Measurements from ENCODE around the gene ZNF683. TPM values are rescaled to one million over a fixed set of nuclear protein-coding genes. Genes with fewer than 3 reads are reported as not detected.

ZNF683 gene
- total RNA-seq, 2 donors from 2014 or later = not detected

GRCh38 chr1:26317612-26318337 is 54.8 kb downstream of the ZNF683 start, which contains the start of gene CD52:
TSS of gene CD52 (plus strand) at chr1:26317958. CDS start at chr1:26318018, 60 bp downstream.
- Mint-ChIP-seq H3K27me3 (ENCODE audit: insufficient read depth) (peaks cover 4% of the 10 kb centered on the region), H3K36me3 (ENCODE audit: low read depth) (peaks cover 5% of the 10 kb centered on the region), H3K4me3 (peak within 1 kb of the TSS; percentile 4), H3K4me1 (peaks cover 26% of the 10 kb centered on the region), H3K27ac (peak within 1 kb of the TSS; percentile 59), H3K9me3 (no peaks in the 10 kb centered on the region)
- 71 to 77% methylated on average over 9 to 12 of the region's 12 CpGs for WGBS, 2 experiments (ENCODE audit: insufficient coverage in 1 of 2, insufficient read length in 1 of 2)
- Histone ChIP-seq H3K9ac (ENCODE audit: extremely low read depth, low read length, poor library complexity, severe bottlenecking) (no peak within 1 kb of the TSS), H3K4me1 (ENCODE audit: control insufficient read depth, insufficient read depth, low read length) (no peaks in the 10 kb centered on the region), H3K27me3 (ENCODE audit: control insufficient read depth, insufficient read depth, low read length, poor library complexity, severe bottlenecking) (no peaks in the 10 kb centered on the region), H3K36me3 (ENCODE audit: control insufficient read depth, insufficient read depth, low read length) (no peaks in the 10 kb centered on the region), H3K27ac (ENCODE audit: low read depth, low read length) (no peak within 1 kb of the TSS), H3K4me3 (ENCODE audit: low read length) (no peak within 1 kb of the TSS), H3K9me3 (ENCODE audit: control insufficient read depth, low read length) (no peaks in the 10 kb centered on the region)
- TF ChIP-seq, protein P1, sequence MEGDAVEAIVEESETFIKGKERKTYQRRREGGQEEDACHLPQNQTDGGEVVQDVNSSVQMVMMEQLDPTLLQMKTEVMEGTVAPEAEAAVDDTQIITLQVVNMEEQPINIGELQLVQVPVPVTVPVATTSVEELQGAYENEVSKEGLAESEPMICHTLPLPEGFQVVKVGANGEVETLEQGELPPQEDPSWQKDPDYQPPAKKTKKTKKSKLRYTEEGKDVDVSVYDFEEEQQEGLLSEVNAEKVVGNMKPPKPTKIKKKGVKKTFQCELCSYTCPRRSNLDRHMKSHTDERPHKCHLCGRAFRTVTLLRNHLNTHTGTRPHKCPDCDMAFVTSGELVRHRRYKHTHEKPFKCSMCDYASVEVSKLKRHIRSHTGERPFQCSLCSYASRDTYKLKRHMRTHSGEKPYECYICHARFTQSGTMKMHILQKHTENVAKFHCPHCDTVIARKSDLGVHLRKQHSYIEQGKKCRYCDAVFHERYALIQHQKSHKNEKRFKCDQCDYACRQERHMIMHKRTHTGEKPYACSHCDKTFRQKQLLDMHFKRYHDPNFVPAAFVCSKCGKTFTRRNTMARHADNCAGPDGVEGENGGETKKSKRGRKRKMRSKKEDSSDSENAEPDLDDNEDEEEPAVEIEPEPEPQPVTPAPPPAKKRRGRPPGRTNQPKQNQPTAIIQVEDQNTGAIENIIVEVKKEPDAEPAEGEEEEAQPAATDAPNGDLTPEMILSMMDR (conservative IDR thresholded peaks at IDR 0.05) = no peak
- DNase-seq = peak; percentile 82

DNA sequence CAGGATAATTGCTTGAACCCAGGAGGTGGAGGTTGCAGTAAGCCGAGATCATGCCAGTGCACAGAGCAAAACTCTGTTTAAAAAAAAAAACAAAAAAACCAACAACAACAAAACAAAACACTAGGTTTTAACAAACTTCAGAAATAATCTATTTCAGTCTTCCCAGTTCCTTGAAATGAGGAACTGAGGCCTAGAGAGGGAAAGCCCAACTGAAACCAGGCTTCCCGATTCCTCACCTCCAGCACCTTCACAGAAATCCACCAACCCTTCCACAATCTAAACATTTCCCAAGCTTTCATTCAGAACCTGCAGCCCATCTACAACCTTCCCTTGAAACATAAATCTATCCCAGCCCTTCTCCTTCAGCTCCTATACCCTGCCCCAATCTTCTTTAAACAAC is 55.4 kb downstream of the ZNF683 start:
- Mint-ChIP-seq H3K36me3 (ENCODE audit: low read depth) (peaks cover 3% of the 10 kb centered on the region), H3K27ac (peak overlapping the region; percentile 59), H3K4me3 (peak overlapping the region; percentile 4), H3K9me3 (no peaks in the 10 kb centered on the region), H3K4me1 (peaks cover 23% of the 10 kb centered on the region), H3K27me3 (ENCODE audit: insufficient read depth) (peaks cover 4% of the 10 kb centered on the region)
- no peak for DNase-seq
- Histone ChIP-seq H3K9ac (ENCODE audit: extremely low read depth, low read length, poor library complexity, severe bottlenecking) (no peak overlapping the region), H3K4me1 (ENCODE audit: control insufficient read depth, insufficient read depth, low read length) (no peaks in the 10 kb centered on the region), H3K27me3 (ENCODE audit: control insufficient read depth, insufficient read depth, low read length, poor library complexity, severe bottlenecking) (no peaks in the 10 kb centered on the region), H3K27ac (ENCODE audit: low read depth, low read length) (no peak overlapping the region), H3K9me3 (ENCODE audit: control insufficient read depth, low read length) (no peaks in the 10 kb centered on the region), H3K36me3 (ENCODE audit: control insufficient read depth, insufficient read depth, low read length) (no peaks in the 10 kb centered on the region), H3K4me3 (ENCODE audit: low read length) (no peak overlapping the region)
- TF ChIP-seq, protein P1 (conservative IDR thresholded peaks at IDR 0.05) = no peak
- 90% methylated on average over 2 of the region's 2 CpGs; no CpG with 5 or more reads in 1 of the 2 experiments for WGBS, 2 experiments (ENCODE audit: insufficient coverage in 1 of 2, insufficient read length in 1 of 2)

DNA sequence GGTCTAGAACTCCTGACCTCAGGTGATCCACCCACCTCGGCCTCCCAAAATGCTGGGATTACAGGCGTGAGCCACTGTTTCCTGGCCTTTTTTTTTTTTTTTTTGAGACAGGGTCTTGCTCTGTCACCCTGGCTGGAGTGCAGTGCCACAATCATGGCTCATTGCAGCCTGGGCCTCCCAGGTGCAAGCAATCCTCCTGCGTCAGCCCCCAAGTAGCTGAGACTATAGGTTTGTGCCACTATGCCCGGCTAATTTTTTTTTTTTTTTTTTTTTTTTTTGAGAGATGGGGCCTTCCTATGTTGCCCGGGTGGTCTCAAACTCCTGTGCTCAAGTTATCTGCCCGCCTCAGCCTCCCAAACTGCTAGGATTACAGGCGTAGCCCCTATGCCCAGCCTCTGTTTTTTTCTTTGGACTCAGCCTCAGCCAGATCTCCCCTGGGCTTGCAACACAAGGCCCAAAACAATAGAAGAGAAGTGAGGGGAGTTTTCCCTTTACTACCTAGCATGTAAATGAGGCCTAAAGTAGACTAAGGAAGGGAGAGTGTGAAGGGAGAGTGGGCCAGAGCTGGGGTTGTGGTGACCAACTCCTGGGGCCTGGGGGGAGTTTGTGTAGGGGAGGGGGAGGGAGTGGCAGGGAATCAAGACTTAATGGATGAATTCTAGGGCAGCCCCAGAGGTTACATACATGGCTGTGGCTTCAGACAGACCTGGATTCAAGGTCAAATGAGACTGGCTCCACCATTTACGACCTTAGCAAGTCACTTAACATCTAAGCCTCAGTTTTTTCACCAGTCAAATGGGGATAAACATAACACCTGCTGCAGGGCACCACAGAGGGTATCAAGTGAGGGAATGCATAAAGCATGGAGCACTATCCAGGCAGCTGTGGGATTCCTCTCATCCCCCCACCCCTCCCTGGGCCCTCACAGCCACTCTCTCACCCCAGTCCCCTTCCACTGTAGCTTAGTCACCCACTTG is 56.4 kb downstream of the ZNF683 start:
- WGBS, 2 experiments (ENCODE audit: insufficient coverage in 1 of 2, insufficient read length in 1 of 2) = 80 to 92% methylated on average over 5 to 8 of the region's 8 CpGs

More for the DNA sequence above, 56.4 kb downstream of the ZNF683 start:
- no peak overlapping the region for H3K4me3 Mint-ChIP-seq
- no peaks in the 10 kb centered on the region for H3K36me3 Mint-ChIP-seq (ENCODE audit: low read depth)
- DNase-seq = no peak
- H3K36me3 ChIP-seq (ENCODE audit: control insufficient read depth, insufficient read depth, low read length) = no peaks in the 10 kb centered on the region
- no peaks in the 10 kb centered on the region for H3K9me3 ChIP-seq (ENCODE audit: control insufficient read depth, low read length)
- H3K4me1 ChIP-seq (ENCODE audit: control insufficient read depth, insufficient read depth, low read length) = no peaks in the 10 kb centered on the region
- H3K9ac ChIP-seq (ENCODE audit: extremely low read depth, low read length, poor library complexity, severe bottlenecking) = no peak overlapping the region
- H3K27ac Mint-ChIP-seq = peak overlapping the region; percentile 52
- peaks cover 15% of the 10 kb centered on the region for H3K4me1 Mint-ChIP-seq
- H3K9me3 Mint-ChIP-seq = no peaks in the 10 kb centered on the region
- peaks cover 8% of the 10 kb centered on the region for H3K27me3 Mint-ChIP-seq (ENCODE audit: insufficient read depth)
- TF ChIP-seq, protein P1 (conservative IDR thresholded peaks at IDR 0.05) = no peak
- H3K27me3 ChIP-seq (ENCODE audit: control insufficient read depth, insufficient read depth, low read length, poor library complexity, severe bottlenecking) = no peaks in the 10 kb centered on the region
- no peak overlapping the region for H3K27ac ChIP-seq (ENCODE audit: low read depth, low read length)
- no peak overlapping the region for H3K4me3 ChIP-seq (ENCODE audit: low read length)

All from endodermal cell (in vitro differentiated cells).